HEK293 (cell line): Measurements from ENCODE around the gene PEX6.

ENCODE experiments used
- AEBP2 ChIP-seq: fragments of 450-650 bp; formaldehyde crosslinking; IDR thresholded peaks from 2 replicates; pipeline ENCODE4 v1.5.1; 2016; ENCODE audit warnings: missing biosample characterization, missing genetic modification characterization, borderline replicate concordance
- ATF2 ChIP-seq: fragments of 450-650 bp; formaldehyde crosslinking; IDR thresholded peaks from 2 replicates; pipeline ENCODE4 v1.5.1; 2016; ENCODE audit warnings: missing biosample characterization, missing genetic modification characterization, low read depth
- GFI1B ChIP-seq: fragments of 450-650 bp; formaldehyde crosslinking; IDR thresholded peaks from 2 replicates; pipeline ENCODE4 v1.5.1; 2016; ENCODE audit warnings: missing biosample characterization, missing genetic modification characterization
- GLIS1 ChIP-seq: fragments of 450-650 bp; formaldehyde crosslinking; IDR thresholded peaks from 2 replicates; pipeline ENCODE4 v1.5.1; 2016; ENCODE audit warnings: missing biosample characterization, missing genetic modification characterization
- MYNN ChIP-seq: fragments of 450-650 bp; formaldehyde crosslinking; IDR thresholded peaks from 2 replicates; pipeline ENCODE4 v1.5.1; 2016; ENCODE audit warnings: missing biosample characterization, missing genetic modification characterization, borderline replicate concordance
- MZF1 ChIP-seq: fragments of 450-650 bp; formaldehyde crosslinking; IDR thresholded peaks from 2 replicates; pipeline ENCODE4 v1.5.1; 2017; ENCODE audit warnings: missing biosample characterization, missing genetic modification characterization, borderline replicate concordance
- REPIN1 ChIP-seq: fragments of 450-650 bp; formaldehyde crosslinking; IDR thresholded peaks from 2 replicates; pipeline ENCODE4 v1.5.1; 2017; ENCODE audit warnings: missing biosample characterization, missing genetic modification characterization, low read depth
- TRIM28 ChIP-seq: IDR thresholded peaks from 2 replicates; pipeline ENCODE4 v1.6.1; 2011; ENCODE audit warnings: low read length, control low read depth, borderline replicate concordance
- ZBTB1 ChIP-seq: fragments of 450-650 bp; formaldehyde crosslinking; IDR thresholded peaks from 2 replicates; pipeline ENCODE4 v1.5.1; 2016; ENCODE audit warnings: missing biosample characterization, missing genetic modification characterization
- ZBTB10 ChIP-seq: fragments of 450-650 bp; formaldehyde crosslinking; IDR thresholded peaks from 2 replicates; pipeline ENCODE4 v1.5.1; 2016; ENCODE audit warnings: missing biosample characterization, missing genetic modification characterization
- ZBTB8A ChIP-seq: fragments of 450-650 bp; formaldehyde crosslinking; IDR thresholded peaks from 2 replicates; pipeline ENCODE4 v1.5.1; 2016; ENCODE audit warnings: missing biosample characterization, missing genetic modification characterization
- ZEB2 ChIP-seq: fragments of 450-650 bp; formaldehyde crosslinking; IDR thresholded peaks from 2 replicates; pipeline ENCODE4 v1.5.1; 2016; ENCODE audit warnings: missing biosample characterization, missing genetic modification characterization
- ZFHX2 ChIP-seq: fragments of 450-650 bp; formaldehyde crosslinking; conservative IDR thresholded peaks from 2 replicates; pipeline ENCODE4 v1.5.1; 2016; ENCODE audit warnings: missing biosample characterization, missing genetic modification characterization
- ZNF157 ChIP-seq: fragments of 450-650 bp; formaldehyde crosslinking; IDR thresholded peaks from 2 replicates; pipeline ENCODE4 v1.5.1; 2016; ENCODE audit warnings: missing biosample characterization, missing genetic modification characterization
- ZNF184 ChIP-seq: fragments of 450-650 bp; IDR thresholded peaks from 2 replicates; pipeline ENCODE4 v1.5.1; 2018; ENCODE audit warnings: missing biosample characterization, mild to moderate bottlenecking, missing genetic modification characterization
- ZNF350 ChIP-seq: fragments of 450-650 bp; formaldehyde crosslinking; IDR thresholded peaks from 2 replicates; pipeline ENCODE4 v1.5.0; 2017; ENCODE audit warnings: missing biosample characterization, mild to moderate bottlenecking, missing genetic modification characterization
- ZNF423 ChIP-seq: fragments of 450-650 bp; formaldehyde crosslinking; IDR thresholded peaks from 2 replicates; pipeline ENCODE4 v1.5.1; 2016; ENCODE audit warnings: missing biosample characterization, missing genetic modification characterization
- ZNF510 ChIP-seq: fragments of 450-650 bp; formaldehyde crosslinking; IDR thresholded peaks from 2 replicates; pipeline ENCODE4 v1.5.1; 2018; ENCODE audit warnings: mild to moderate bottlenecking, missing genetic modification characterization, missing biosample characterization; ENCODE audit not compliant: insufficient replicate concordance
- ZNF518A ChIP-seq: fragments of 450-650 bp; formaldehyde crosslinking; conservative IDR thresholded peaks from 2 replicates; pipeline ENCODE4 v1.5.1; 2016; ENCODE audit warnings: low read depth, missing biosample characterization, missing genetic modification characterization
- ZNF521 ChIP-seq: fragments of 450-650 bp; formaldehyde crosslinking; IDR thresholded peaks from 2 replicates; pipeline ENCODE4 v1.5.1; 2017; ENCODE audit warnings: missing biosample characterization, mild to moderate bottlenecking, missing genetic modification characterization
- ZNF555 ChIP-seq: fragments of 450-650 bp; formaldehyde crosslinking; conservative IDR thresholded peaks from 2 replicates; pipeline ENCODE4 v1.5.1; 2017; ENCODE audit warnings: missing biosample characterization, mild to moderate bottlenecking, missing genetic modification characterization, inconsistent platforms
- ZNF561 ChIP-seq: fragments of 450-650 bp; IDR thresholded peaks from 2 replicates; pipeline ENCODE4 v1.5.1; 2018; ENCODE audit warnings: missing biosample characterization, missing genetic modification characterization, borderline replicate concordance
- ZNF610 ChIP-seq: fragments of 450-650 bp; formaldehyde crosslinking; IDR thresholded peaks from 2 replicates; pipeline ENCODE4 v1.5.1; 2016; ENCODE audit warnings: missing biosample characterization, missing genetic modification characterization, borderline replicate concordance
- ZNF664 ChIP-seq: fragments of 450-650 bp; formaldehyde crosslinking; IDR thresholded peaks from 2 replicates; pipeline ENCODE4 v1.5.1; 2016; ENCODE audit warnings: missing biosample characterization, missing genetic modification characterization
- ZNF776 ChIP-seq: fragments of 450-650 bp; formaldehyde crosslinking; IDR thresholded peaks from 2 replicates; pipeline ENCODE4 v1.5.0; 2017; ENCODE audit warnings: missing biosample characterization, missing genetic modification characterization, borderline replicate concordance
- ZNF791 ChIP-seq: fragments of 450-650 bp; formaldehyde crosslinking; IDR thresholded peaks from 2 replicates; pipeline ENCODE4 v1.5.1; 2016; ENCODE audit warnings: missing biosample characterization, missing genetic modification characterization
- ZNF792 ChIP-seq: fragments of 450-650 bp; formaldehyde crosslinking; IDR thresholded peaks from 2 replicates; pipeline ENCODE4 v1.5.1; 2016; ENCODE audit warnings: missing biosample characterization, missing genetic modification characterization
- ZSCAN16 ChIP-seq: fragments of 450-650 bp; formaldehyde crosslinking; IDR thresholded peaks from 2 replicates; pipeline ENCODE4 v1.5.1; 2016; ENCODE audit warnings: missing biosample characterization, missing genetic modification characterization

Gene PEX6

GRCh38 chr6:42928986-42929820 lies 49.8 kb downstream of the PEX6 start, which contains the start of gene CNPY3 (continued):
- TF ChIP-seq ZBTB8A (peak; percentile 70), ZNF555 (tag by site-specific recombination) (no peak), AEBP2 (tag by site-specific recombination) (no peak), TRIM28 (peak; percentile 57), ZNF664 (tag by site-specific recombination) (no peak), ZBTB1 (tag by site-specific recombination) (no peak), ZNF510 (tag by site-specific recombination) (no peak), ZNF610 (peak; percentile 51), ZNF423 (tag by site-specific recombination) (0 out of 2 replicates have a peak, but pooled peaks have one; percentile 17), REPIN1 (tag by site-specific recombination) (no peak), ZNF791 (tag by site-specific recombination) (no peak), ZSCAN16 (tag by site-specific recombination) (0 out of 2 replicates have a peak, but pooled peaks have one; percentile 57), ZNF561 (peak; percentile 83; the same call in 1 of the 2 replicates), ATF2 (no peak), MYNN (tag by site-specific recombination) (no peak), ZNF157 (tag by site-specific recombination) (no peak), ZNF521 (tag by site-specific recombination) (no peak), ZNF350 (peak; percentile 98), ZBTB10 (peak; percentile 70), ZEB2 (tag by site-specific recombination) (peak; percentile 97), MZF1 (no peak), ZNF518A (tag by site-specific recombination) (peak; percentile 49), GFI1B (no peak), ZNF184 (no peak), ZFHX2 (tag by site-specific recombination) (peak; percentile 42; the same call in 1 of the 2 replicates), ZNF792 (tag by site-specific recombination) (no peak; the same call in 1 of the 2 replicates), ZNF776 (tag by site-specific recombination) (no peak), GLIS1 (peak; percentile 56)
